Ovary (tissue), 9 donors: ENCODE data around the gene LHFPL6. TPM values are rescaled to one million over a fixed set of nuclear protein-coding genes. Genes with fewer than 3 reads are reported as not detected.
"Not testable (repeated sequence)": the region's sequence is repeated elsewhere in the genome, so short reads cannot be mapped to it uniquely, and the experiment has no call there.

ENCODE experiments used
- DNase-seq, 5 donors: peaks; one replicate each; pipeline ENCODE4 v3.0.0-alpha.2; 2019 to 2020
- H3K27ac ChIP-seq, 2 donors: fragments of 200-600 bp; one replicate each; pipeline versions ENCODE4 v1.5.1 to v1.8.0; 2019 to 2022
- H3K27me3 ChIP-seq: fragments of 200-600 bp; one replicate; pipeline ENCODE4 v1.8.0; 2022
- H3K36me3 ChIP-seq: fragments of 200-600 bp; sonication (generic); one replicate; pipeline ENCODE4 v1.5.1; 2019
- H3K4me1 ChIP-seq: one replicate; pipeline ENCODE4 v1.8.1; 2013; ENCODE audit warnings: mild to moderate bottlenecking, moderate library complexity; ENCODE audit not compliant: insufficient read depth
- H3K4me3 ChIP-seq: fragments of 200-600 bp; sonication (generic); one replicate; pipeline ENCODE4 v1.5.1; 2017
- H3K9me3 ChIP-seq, 2 donors: fragments of 200-600 bp in 1 of 2; sonication (generic) in 1 of 2; one replicate each; pipeline versions ENCODE4 v1.5.1 to v1.8.1; 2013 to 2019; ENCODE audit warnings: mild to moderate bottlenecking in 1 of 2, moderate library complexity in 1 of 2
- EP300 ChIP-seq: sonication (generic); formaldehyde crosslinking; IDR thresholded peaks from one replicate; pipeline ENCODE4 v1.6.1; 2017; ENCODE audit warnings: antibody characterized with exemption
- POLR2A ChIP-seq: fragments of 450-650 bp; IDR thresholded peaks from one replicate; pipeline ENCODE4 v1.6.1; 2017; ENCODE audit warnings: antibody characterized with exemption, mild to moderate bottlenecking, moderate library complexity
- WGBS, 3 donors: extraction: QIAGEN DNeasy Blood & Tissue Kit in 1 of 3; methylation state at CpG; one replicate each; pipeline versions ENCODE4 v1.1.5 to v1.1.7; 2013 to 2017; 5-methylcytosine and 5-hydroxymethylcytosine counted together
- intact Hi-C, 4 donors: fragments of 100-400 bp; cut with DNase I; formaldehyde crosslinking; loops; one replicate each; pipeline versions ENCODE4 v1.11.0 to v1.15.1; 2022 to 2023
- polyA plus RNA-seq, 2 donors: library from polyadenylated mRNA; stranded (reverse); fragments of 200-250 nt in 1 of 2; fragments of 350-450 nt in 1 of 2; fragmentation: Illumina TruSeq in 1 of 2; extraction: RNeasy Lipid Tissue Mini Kit (QIAGEN cat#74804) in 1 of 2; gene quantifications; one replicate each; pipeline ENCODE4 v1.2.3, GENCODE V29; 2013 to 2014
- total RNA-seq, 7 donors: library from RNA; depleted of rRNA in 2 of 7; stranded (reverse); fragments of >200 nt in 2 of 7; fragmentation: NEBNext Ultra II Directional in 3 of 7; extraction: Animal tissue kit (Norgen Biotek cat#: 25700) in 3 of 7; gene quantifications; one replicate each; pipeline versions ENCODE4 v1.1.0 to v1.2.4, GENCODE V29; 2016 to 2023
- TF ChIP-seq, protein P1 (sequence below), 3 donors: fragments of 450-650 bp in 2 of 3; fragments of 200-600 bp in 1 of 3; IDR thresholded peaks; one replicate each; pipeline versions ENCODE4 v1.5.1 to v1.8.0; 2016 to 2022; ENCODE audit warnings: antibody characterized with exemption in 3 of 3, mild to moderate bottlenecking in 1 of 3
- donor health status: DM: no; HTN: no; CAD: no; lungs with moderate emphysema.
- donor health status: DM: no; HTN: no; CAD: no.
- donor health status: Bipolar disorder and iron deficiency.
- donor health status: DM: yes; HTN: yes; CAD: no.
- donor health status: DM: no; HTN: no; CAD: no.
- donor health status: DM: yes; HTN: yes; CAD: no.

The LHFPL6 gene
- total and polyA plus RNA-seq, 9 donors: 19.7 to 136 (median 42.4) TPM

DNA sequence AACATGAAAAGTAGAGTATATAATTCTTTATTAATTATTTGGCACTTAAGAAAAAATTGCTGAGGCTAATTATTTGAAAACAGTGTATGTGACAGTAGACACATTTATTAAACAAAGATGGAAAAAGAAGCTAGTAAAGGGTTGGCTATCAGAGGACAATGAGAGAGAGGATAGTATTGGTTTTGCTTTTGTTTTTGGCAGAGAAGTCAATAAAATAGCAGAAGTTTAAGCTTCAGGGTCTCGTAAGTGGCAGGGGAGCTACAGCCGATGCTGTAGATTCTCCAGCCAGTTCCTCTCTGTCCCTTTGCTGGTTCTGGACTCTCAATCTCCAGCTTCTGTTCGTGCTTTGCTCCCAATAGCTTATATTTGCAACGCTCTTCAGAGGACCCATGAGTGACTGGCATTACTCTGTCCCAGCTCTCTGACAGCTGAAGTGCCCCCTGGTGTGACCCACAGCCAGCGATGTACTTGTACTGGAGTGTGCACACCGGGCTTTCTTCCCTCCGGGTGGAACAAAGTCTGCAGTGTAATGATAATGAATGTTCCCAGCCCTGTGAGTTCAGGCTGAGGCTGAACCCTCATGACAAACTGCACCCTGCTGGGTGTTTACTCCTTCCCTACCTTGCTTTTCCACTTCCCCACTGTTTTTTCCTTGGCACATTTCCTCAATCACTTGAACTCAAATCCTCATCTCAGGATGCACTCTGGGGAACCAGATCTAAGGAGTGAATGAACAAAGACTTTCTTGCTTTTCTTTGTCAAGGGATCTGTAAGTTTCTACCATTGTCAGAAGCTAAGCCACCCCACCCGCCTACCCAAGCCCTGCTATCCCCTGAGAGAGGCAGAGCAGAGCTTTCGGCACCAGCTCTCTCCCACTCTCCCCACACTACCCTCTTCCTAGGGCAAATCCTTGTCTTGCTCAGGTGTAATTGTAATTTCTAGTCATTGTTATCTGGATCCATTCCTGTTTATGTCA is 254.8 kb downstream of the LHFPL6 start:
- intact Hi-C loops: no loop called here
- no peak for DNase-seq
- no peaks in the 10 kb centered on the region for H3K9me3 ChIP-seq
- H3K4me1 ChIP-seq: peaks cover 3% of the 10 kb centered on the region
- TF ChIP-seq, protein P1, sequence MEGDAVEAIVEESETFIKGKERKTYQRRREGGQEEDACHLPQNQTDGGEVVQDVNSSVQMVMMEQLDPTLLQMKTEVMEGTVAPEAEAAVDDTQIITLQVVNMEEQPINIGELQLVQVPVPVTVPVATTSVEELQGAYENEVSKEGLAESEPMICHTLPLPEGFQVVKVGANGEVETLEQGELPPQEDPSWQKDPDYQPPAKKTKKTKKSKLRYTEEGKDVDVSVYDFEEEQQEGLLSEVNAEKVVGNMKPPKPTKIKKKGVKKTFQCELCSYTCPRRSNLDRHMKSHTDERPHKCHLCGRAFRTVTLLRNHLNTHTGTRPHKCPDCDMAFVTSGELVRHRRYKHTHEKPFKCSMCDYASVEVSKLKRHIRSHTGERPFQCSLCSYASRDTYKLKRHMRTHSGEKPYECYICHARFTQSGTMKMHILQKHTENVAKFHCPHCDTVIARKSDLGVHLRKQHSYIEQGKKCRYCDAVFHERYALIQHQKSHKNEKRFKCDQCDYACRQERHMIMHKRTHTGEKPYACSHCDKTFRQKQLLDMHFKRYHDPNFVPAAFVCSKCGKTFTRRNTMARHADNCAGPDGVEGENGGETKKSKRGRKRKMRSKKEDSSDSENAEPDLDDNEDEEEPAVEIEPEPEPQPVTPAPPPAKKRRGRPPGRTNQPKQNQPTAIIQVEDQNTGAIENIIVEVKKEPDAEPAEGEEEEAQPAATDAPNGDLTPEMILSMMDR (IDR thresholded peaks at IDR 0.05): no peak
- no peak for TF ChIP-seq POLR2A
- no peaks in the 10 kb centered on the region for H3K27me3 ChIP-seq
- 89 to 90% (median 90%) methylated on average over 9 of the region's 9 CpGs for WGBS, 3 donors
- no peak overlapping the region for H3K27ac ChIP-seq
- H3K36me3 ChIP-seq: no peaks in the 10 kb centered on the region
- no peak overlapping the region for H3K4me3 ChIP-seq

DNA sequence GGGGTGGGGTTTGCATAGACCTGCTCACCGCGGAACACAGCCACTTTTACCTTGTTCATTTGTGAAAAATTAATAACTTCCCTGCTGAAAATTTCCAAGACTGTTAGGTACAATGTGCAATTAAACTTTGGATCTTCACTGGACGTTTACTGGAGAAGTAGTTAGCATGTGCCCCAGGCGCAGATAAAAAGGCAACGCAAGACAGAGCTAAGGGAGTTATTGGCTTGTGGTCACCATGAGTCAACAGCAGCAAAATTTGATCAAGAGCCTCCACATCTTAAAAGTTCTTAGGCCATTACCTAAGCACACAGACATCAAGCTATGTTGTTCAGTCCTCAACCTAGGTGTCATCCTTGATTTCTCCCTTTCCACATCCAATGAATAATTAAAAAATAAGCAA is 257.0 kb downstream of the LHFPL6 start:
- Histone ChIP-seq H3K4me1 (peaks cover 3% of the 10 kb centered on the region), H3K9me3 (no peaks in the 10 kb centered on the region), H3K36me3 (no peaks in the 10 kb centered on the region), H3K27ac (no peak overlapping the region), H3K4me3 (no peak overlapping the region), H3K27me3 (no peaks in the 10 kb centered on the region)
- intact Hi-C loops: no loop called here
- DNase-seq: no peak
- no peak for TF ChIP-seq EP300
- TF ChIP-seq POLR2A: no peak
- TF ChIP-seq, protein P1 (IDR thresholded peaks at IDR 0.05): no peak
- 94 to 96% (median 96%) methylated on average over 5 of the region's 5 CpGs for WGBS, 3 donors

DNA sequence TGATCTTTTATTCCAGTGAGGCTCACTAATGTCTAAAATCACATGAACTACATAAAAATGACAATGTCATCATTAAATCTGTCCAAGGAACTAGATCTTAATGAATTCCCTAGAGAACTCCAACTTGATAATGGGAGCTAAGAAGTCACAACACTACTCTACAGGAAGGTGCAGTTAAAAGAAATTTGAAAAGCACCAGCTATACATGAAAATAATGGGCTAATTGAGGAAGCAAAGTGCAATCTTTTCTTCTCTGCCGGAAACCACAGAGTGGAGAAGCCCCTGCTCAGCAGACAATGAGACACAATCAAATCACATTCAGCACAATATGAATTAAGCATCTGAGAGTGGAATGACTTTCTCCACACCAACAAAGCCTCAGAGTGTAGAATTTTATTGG is 261.7 kb downstream of the LHFPL6 start:
- no peaks in the 10 kb centered on the region for H3K4me1 ChIP-seq
- WGBS, 3 donors: 0 to 96% (median 3%) methylated on average over 1 of the region's 1 CpG
- H3K4me3 ChIP-seq: no peak overlapping the region
- no peaks in the 10 kb centered on the region for H3K27me3 ChIP-seq
- intact Hi-C loops: no loop called here
- TF ChIP-seq POLR2A (no peak), EP300 (no peak)
- TF ChIP-seq, protein P1 (IDR thresholded peaks at IDR 0.05): no peak
- no peaks in the 10 kb centered on the region for H3K36me3 ChIP-seq
- DNase-seq: no peak
- no peaks in the 10 kb centered on the region for H3K9me3 ChIP-seq
- H3K27ac ChIP-seq: no peak overlapping the region

DNA sequence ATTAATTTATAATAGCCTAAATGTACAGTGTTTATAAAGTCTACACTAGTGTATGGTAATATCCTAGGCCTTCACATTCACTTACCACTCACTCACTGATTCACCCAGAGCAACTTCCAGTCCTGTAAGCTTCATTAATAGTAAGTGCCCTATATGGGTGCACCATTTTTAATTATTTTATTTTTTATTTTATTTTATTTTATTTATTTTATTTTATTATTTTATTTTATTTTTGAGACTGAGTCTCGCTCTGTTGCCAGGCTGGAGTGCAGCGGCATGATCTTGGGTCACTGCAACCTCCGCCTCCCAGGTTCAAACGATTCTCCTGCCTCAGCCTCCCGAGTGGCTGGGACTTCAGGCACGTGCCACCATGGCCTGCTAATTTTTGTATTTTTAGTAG is 264.9 kb downstream of the LHFPL6 start:
- DNase-seq, H3K4me3 ChIP-seq, H3K27me3 ChIP-seq, H3K4me1 ChIP-seq, H3K36me3 ChIP-seq, intact Hi-C loops, H3K9me3 ChIP-seq, H3K27ac ChIP-seq: not testable (repeated sequence)
- WGBS, 3 donors: 89 to 94% (median 91%) methylated on average over 6 of the region's 6 CpGs

- no peak for DNase-seq
- Histone ChIP-seq H3K27ac (no peak overlapping the region), H3K4me1 (no peaks in the 10 kb centered on the region), H3K36me3 (no peaks in the 10 kb centered on the region), H3K27me3 (no peaks in the 10 kb centered on the region), H3K4me3 (no peak overlapping the region), H3K9me3 (no peaks in the 10 kb centered on the region)
- intact Hi-C loops: no loop called here
- TF ChIP-seq POLR2A (no peak), EP300 (no peak)
- TF ChIP-seq, protein P1 (IDR thresholded peaks at IDR 0.05): no peak
These were observed 266.1 kb downstream of the LHFPL6 start for GRCh38 chr13:39336937-39337336.
